Left ventricle myocardium inferior (tissue), 1 donor: ENCODE results near the gene ANKDD1A. TPM values are rescaled to one million over a fixed set of nuclear protein-coding genes. Genes with fewer than 3 reads are reported as not detected.

Experiments used
- DNase-seq: peaks from one replicate; pipeline ENCODE4 v3.0.0-alpha.2; 2020
- H3K27ac ChIP-seq: fragments of 200-600 bp; replicated peaks from 2 replicates; pipeline ENCODE4 v1.8.0; 2021
- H3K27me3 ChIP-seq: fragments of 200-600 bp; 2 replicates; pipeline ENCODE4 v1.8.0; 2021; ENCODE audit warnings: low read depth
- H3K36me3 ChIP-seq: fragments of 200-600 bp; 2 replicates; pipeline ENCODE4 v1.8.0; 2021
- H3K4me1 ChIP-seq: fragments of 200-600 bp; 2 replicates; pipeline ENCODE4 v1.8.0; 2021
- H3K4me3 ChIP-seq: fragments of 200-600 bp; 2 replicates; pipeline ENCODE4 v1.8.0; 2021; ENCODE audit warnings: mild to moderate bottlenecking, moderate library complexity
- H3K9me3 ChIP-seq: fragments of 200-600 bp; replicated peaks from 2 replicates; pipeline ENCODE4 v1.8.0; 2021
- intact Hi-C: fragments of 100-400 bp; cut with micrococcal nuclease; formaldehyde crosslinking; loops from one replicate; pipeline ENCODE4 v1.11.0; 2022
- total RNA-seq: library from RNA; stranded (reverse); fragmentation: NEBNext Ultra II Directional; extraction: Animal tissue kit (Norgen Biotek cat#: 25700); gene quantifications from one replicate; pipeline ENCODE4 v1.2.1, GENCODE V29; 2021
- TF ChIP-seq, protein P1 (sequence below): fragments of 200-600 bp; IDR thresholded peaks from 2 replicates; pipeline ENCODE4 v1.8.0; 2021; ENCODE audit warnings: antibody characterized with exemption, mild to moderate bottlenecking, borderline replicate concordance
- donor health status: DM: no; HTN: yes; CAD: no; lungs with severe emphysema.

ANKDD1A gene
- total RNA-seq, 1 donor from 2014 or later = 1.8 TPM

DNA sequence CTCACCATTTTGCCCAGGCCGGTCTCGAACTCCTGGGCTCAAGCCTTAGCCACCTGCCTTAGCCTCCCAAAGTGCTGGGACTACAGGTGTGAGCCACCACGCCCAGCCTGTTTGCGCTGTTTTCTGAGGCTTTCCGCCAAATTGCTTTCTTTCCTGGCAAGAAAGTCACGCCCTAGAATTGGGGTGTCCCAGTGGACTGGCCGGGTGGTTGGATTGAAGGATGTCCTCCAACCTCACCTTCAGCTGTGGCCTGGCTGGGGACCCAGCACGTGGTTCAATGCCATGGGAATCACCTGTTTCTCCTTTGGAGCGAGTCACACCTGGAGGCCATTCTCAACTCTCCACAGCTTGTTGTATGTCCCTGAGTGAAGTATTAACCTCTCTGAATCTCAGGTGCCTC is 5.8 kb upstream of the ANKDD1A start:
- intact Hi-C loops = loop anchor here (5.0 kb wide), 1 partner anchor 174 kb away; no protein-coding TSS in a partner anchor
- H3K36me3 ChIP-seq = no peaks in the 10 kb centered on the region
- H3K4me3 ChIP-seq = peak overlapping the region; percentile 55
- DNase-seq = peak; percentile 11
- H3K27ac ChIP-seq = no peak overlapping the region
- peaks cover 9% of the 10 kb centered on the region for H3K9me3 ChIP-seq
- TF ChIP-seq, protein P1, sequence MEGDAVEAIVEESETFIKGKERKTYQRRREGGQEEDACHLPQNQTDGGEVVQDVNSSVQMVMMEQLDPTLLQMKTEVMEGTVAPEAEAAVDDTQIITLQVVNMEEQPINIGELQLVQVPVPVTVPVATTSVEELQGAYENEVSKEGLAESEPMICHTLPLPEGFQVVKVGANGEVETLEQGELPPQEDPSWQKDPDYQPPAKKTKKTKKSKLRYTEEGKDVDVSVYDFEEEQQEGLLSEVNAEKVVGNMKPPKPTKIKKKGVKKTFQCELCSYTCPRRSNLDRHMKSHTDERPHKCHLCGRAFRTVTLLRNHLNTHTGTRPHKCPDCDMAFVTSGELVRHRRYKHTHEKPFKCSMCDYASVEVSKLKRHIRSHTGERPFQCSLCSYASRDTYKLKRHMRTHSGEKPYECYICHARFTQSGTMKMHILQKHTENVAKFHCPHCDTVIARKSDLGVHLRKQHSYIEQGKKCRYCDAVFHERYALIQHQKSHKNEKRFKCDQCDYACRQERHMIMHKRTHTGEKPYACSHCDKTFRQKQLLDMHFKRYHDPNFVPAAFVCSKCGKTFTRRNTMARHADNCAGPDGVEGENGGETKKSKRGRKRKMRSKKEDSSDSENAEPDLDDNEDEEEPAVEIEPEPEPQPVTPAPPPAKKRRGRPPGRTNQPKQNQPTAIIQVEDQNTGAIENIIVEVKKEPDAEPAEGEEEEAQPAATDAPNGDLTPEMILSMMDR = no peak
- peaks cover 13% of the 10 kb centered on the region for H3K27me3 ChIP-seq
- H3K4me1 ChIP-seq = peaks cover 5% of the 10 kb centered on the region

DNA sequence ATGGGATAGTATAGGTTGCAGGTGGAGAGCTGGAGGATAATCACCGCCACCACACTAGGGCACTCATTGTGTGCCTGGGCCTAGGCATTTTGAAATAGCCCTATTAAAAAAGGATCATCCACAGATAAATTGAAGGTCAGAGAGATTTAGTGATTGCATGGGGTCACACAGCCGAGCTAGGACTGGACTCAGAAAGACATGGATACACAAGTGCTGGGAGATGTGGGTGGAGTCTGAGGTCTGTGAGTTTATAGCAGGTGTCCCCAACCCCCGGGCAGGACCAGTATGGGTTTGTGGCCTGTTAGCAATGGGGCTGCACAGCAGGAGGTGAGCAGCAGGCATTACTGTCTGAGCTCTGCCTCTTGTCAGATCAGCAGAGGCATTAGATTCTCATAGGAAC is 5.3 kb upstream of the ANKDD1A start:
- Histone ChIP-seq H3K27me3 (peaks cover 15% of the 10 kb centered on the region), H3K27ac (no peak overlapping the region), H3K4me1 (peaks cover 10% of the 10 kb centered on the region), H3K36me3 (no peaks in the 10 kb centered on the region), H3K9me3 (peaks cover 5% of the 10 kb centered on the region), H3K4me3 (no peak overlapping the region)
- TF ChIP-seq, protein P1 = no peak
- peak; percentile 3 for DNase-seq
- intact Hi-C loops = loop anchor here (5.0 kb wide), 1 partner anchor 174 kb away; no protein-coding TSS in a partner anchor

DNA sequence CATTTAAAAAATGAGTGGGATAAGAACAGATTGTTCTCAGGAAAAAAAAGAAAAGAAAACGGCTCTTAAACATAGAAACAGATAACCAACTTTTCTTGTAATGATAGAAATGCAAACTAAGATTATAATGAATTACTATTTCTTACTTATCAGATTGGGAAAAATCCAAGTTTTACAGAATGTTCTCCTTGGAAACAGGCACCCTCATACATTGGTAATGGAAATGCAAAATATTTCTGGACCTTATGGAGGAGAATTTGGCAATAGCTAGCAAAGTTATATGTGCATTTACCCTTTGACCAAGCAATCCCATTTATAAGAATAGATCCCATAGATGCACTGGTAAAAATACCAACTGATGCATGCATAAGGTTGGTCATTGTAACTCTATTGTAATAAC is 3.7 kb upstream of the ANKDD1A start:
- no peaks in the 10 kb centered on the region for H3K36me3 ChIP-seq
- intact Hi-C loops = loop anchor here (5.0 kb wide), 1 partner anchor 176 kb away; no protein-coding TSS in a partner anchor

DNA sequence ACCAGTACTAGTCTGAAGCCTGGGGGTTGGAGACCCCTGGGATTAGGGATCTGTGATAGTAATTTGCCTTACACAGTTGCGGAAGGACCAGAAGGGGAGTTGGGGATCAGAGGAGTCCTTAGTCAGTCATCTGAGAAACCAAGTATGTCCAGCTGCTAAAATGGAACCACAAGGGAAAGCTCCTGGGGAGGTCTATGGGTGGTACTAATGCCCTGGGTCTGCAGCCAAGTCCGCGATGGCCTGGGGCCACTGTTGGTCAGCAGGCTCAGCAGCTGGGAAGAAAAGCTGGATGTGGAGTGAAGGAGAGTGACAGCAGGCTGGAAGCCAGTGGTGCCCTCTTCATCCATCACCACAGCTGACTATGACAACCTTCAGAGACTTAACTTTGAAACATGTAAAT is 2.2 kb upstream of the ANKDD1A start:
- Histone ChIP-seq H3K27me3 (peaks cover 16% of the 10 kb centered on the region), H3K27ac (no peak overlapping the region), H3K9me3 (no peaks in the 10 kb centered on the region), H3K36me3 (no peaks in the 10 kb centered on the region), H3K4me1 (peaks cover 22% of the 10 kb centered on the region), H3K4me3 (no peak overlapping the region)
- intact Hi-C loops = loop anchor here (5.0 kb wide), 1 partner anchor 177 kb away; no protein-coding TSS in a partner anchor
- TF ChIP-seq, protein P1 = no peak
- peak; percentile 2 for DNase-seq

More for the DNA sequence above, 3.7 kb upstream of the ANKDD1A start:
- no peaks in the 10 kb centered on the region for H3K9me3 ChIP-seq
- no peak overlapping the region for H3K27ac ChIP-seq
- TF ChIP-seq, protein P1 = no peak
- peaks cover 22% of the 10 kb centered on the region for H3K4me1 ChIP-seq
- no peak overlapping the region for H3K4me3 ChIP-seq
- peaks cover 16% of the 10 kb centered on the region for H3K27me3 ChIP-seq
- no peak for DNase-seq

DNA sequence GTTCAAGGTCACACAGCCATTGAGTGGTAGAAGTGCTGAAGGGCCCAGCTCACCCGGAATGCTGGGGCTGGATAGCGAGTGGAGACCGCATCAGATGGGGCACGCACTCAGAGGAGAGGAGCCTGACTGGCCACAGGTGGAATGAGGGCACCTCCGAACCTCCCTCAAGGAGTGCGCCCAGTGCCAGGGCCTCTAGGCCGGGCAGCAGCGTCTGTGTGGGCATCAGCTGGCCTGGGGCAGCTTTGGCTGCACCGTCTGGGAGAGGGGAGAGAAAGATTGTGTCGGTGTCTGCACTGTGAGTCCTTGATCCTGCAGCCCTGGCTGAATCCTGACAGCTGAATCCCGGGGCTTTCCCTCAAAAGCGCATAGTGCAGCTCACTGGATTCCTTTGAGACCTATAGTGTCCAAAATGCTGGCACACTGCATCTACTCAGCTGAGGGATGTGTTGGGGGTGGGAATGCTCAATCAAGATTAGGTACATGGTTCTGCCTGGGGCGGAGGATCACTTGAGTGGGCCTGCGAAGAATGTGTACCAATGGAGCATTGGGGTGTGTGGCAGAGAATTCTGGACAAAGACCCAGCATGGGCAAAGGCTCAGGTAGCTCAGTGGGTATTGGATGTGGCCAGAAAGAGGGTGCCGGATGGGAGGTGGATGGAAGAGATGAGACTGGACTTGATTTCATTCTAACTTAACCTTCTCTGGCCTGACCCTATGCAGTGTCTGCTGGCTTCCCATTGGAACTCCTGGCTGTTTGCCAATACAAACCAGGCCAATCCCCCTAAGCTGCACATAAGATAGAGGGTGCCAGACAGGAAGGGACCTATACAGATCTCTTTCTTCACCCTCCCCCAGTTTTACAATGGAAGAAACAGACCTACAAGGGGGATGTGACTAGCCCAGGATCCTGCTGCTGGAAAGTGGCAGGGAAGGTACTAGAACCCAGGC is 950 bp downstream of the ANKDD1A start:
- TF ChIP-seq, protein P1 = no peak
- intact Hi-C loops = no loop called here
- Histone ChIP-seq H3K4me1 (peaks cover 18% of the 10 kb centered on the region), H3K27ac (peak overlapping the region; percentile 54), H3K9me3 (no peaks in the 10 kb centered on the region), H3K4me3 (peak overlapping the region; percentile 76), H3K36me3 (no peaks in the 10 kb centered on the region), H3K27me3 (peaks cover 16% of the 10 kb centered on the region)
- no peak for DNase-seq
